HG02763 (cell line): Measurements from ENCODE around the gene RDH14.

ENCODE experiments used
- ATAC-seq: cut with Tn5 transposase; IDR thresholded peaks from one replicate; pipeline ENCODE4 v1.9.1; 2021; ENCODE audit warnings: mild to moderate bottlenecking, moderate library complexity; ENCODE audit not compliant: unreplicated experiment

Gene RDH14

GRCh38 chr2:18560031-18560796 lies at the start of gene RDH14:
Gene RDH14, minus strand, starts transcription at chr2:18560653. Its CDS starts 81 bp downstream, at chr2:18560572.
- peak; percentile 95 for ATAC-seq

DNA sequence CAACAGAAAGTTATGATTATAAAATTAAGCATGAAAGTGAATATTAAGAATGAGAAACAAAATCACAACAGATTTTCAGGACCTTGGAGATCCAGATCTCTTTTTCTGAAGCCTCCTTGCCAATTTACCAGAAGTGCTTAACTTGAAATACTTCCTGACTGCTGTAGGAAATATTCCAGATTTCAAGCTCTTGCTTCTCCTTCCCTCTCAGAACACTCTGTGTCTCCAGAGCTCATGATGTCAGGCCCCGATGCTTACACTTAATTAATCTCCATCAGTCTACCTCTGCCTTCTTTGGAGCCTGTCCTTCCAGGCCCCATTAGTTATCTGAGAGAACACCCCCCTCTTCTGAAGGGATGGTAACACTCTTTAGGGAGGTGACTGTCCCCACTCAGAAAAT lies 49.6 kb upstream of the RDH14 start:
- ATAC-seq, result no peak

DNA sequence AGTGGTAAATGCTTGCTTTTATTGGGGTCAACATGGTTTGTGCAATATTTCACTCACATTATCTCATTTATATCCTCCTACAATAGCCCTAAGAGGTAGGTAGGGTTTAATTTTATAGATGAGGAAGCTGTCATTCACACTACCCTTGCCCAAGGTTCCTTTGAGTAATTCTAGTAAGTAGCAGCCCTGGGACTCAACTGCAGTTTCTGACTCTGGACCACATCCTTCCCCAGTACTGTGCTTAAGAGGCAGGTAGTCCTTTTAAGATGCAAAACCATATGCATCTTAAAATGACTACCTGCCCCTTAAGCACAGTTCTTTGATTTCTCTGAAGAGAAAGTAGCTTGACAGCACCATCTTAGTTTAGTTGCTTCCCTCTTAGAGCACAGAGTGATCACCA lies 44.7 kb upstream of the RDH14 start:
- no peak for ATAC-seq

GRCh38 chr2:18604531-18604885 lies 44.1 kb upstream of the RDH14 start:
- no peak for ATAC-seq

DNA sequence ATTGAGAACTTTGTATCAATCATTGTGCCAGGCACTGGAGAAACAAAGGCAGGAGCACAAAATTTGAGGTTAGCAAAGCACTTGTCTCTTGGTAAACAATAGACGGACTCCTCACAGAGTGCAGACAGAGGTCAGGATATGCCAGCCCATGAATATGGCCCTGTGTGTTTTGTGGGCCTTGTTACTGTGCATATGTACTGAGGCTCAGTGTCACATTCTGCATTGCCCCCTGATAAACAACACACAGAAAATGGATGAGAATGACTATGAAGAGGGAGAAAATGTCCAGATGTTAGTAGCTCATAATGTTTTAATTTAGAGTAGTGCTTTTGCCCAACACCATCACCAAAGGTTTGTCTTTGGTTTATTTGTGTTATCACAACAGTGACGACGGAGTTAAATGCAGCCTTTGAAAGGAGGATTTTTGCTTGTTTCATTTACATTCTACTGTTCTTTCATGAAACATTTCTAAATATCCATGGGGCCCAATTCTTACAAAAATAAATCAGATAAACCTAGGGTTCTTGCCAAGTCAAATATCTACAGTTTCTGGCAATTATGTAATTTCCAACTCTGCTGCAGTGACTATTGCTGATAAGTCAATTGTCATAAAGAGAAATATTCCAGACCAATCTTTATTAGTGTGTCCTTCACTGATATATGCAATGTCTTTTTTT lies 43.5 kb upstream of the RDH14 start:
- no peak for ATAC-seq

GRCh38 chr2:18602298-18602697 lies 41.8 kb upstream of the RDH14 start:
- ATAC-seq, result no peak

- no peak for ATAC-seq
Observed at GRCh38 chr2:18600255-18600613, 39.8 kb upstream of the RDH14 start.

DNA sequence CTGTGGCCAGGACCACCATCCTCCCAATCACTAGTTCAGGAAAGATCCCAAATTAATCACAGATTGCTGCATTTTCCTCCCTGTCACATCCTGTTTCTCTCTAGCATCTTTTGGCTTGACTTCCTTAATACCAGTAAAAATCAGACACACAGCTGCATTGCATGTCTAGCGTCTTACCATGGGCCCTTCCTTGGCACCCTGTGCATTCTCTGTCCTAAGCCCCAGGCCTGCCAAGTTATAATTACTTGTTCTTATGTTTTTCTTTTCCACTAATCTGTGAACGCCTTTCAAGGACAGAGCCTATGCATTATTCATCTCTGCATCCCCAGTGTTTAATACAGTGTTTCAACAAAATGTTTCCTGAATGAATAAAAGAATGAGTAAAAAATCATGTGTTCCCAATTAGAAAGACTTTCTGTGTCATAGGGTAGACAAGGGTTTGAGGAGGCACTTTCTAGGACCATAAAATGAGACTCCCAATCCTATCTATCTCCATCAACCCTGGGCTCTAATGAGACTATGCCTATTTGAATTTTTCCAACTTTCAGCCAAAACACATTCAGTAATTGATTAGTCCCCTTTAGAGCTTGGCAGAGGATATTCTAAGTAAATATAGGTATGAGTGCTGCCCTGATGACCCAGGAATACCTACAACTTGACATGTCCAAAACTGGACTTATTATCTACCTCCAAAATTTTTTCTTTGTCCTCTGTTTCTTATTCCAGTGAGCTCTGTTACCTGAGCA lies 39.2 kb upstream of the RDH14 start:
- no peak for ATAC-seq

DNA sequence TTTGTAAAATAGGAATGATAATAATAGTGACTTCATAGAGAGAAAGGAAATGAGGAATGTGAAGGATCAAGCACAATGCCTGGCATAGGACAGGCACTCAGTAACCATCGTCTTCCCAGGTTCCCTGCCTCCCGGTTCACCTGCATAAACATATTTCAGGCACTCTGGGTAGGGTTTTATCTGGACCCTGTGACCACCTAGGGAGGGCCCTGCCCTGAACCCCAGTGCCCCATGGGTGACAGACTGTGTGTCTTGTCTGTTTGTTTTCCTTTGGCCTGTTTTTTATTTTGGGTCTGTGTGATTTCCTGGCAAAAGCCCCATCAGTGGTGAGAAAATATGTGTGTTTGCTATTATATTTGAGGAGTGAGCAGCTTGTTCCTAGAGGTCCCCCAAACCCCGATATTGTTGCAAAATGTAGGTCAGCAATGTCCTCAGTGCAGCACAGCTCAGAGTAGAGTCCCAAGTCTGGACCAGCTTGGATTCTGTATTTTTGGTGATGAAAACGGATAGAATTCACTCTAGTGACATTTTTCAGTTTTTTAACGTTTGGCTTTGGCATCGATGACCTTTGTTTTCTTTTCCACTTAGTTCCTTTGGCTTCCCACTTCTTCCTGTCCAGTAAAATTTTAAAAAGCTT lies 38.5 kb upstream of the RDH14 start:
- no peak for ATAC-seq

GRCh38 chr2:18597618-18598017 lies 37.2 kb upstream of the RDH14 start:
- no peak for ATAC-seq

- ATAC-seq, result no peak
Observed at GRCh38 chr2:18596993-18597392, 36.5 kb upstream of the RDH14 start.

GRCh38 chr2:18593496-18593895 lies 33.0 kb upstream of the RDH14 start:
- no peak for ATAC-seq

DNA sequence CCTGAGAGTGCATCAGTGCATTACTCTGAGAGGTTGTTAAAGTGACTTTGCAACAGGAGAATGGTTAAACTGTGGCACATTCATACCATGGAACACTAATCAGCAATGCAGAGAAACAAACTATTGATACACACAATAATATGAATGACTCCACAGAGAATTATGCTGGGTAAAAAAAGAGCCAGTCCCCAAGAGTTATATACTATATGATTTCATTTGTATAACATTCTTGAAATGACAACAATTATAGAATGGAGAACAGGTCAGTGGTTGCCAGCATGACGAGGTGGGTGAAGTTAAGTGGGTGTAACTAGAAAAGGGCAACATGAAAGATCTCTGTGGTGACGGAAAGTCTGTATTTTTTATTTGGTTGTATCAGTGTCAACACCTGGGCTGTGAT lies 31.9 kb upstream of the RDH14 start:
- no peak for ATAC-seq

- no peak for ATAC-seq
Observed at GRCh38 chr2:18589354-18589753, 28.9 kb upstream of the RDH14 start, which contains the start of gene NT5C1B. Gene NT5C1B, minus strand, starts transcription at chr2:18589569. Its CDS starts 101 bp downstream, at chr2:18589468.

- ATAC-seq, result no peak
Observed at GRCh38 chr2:18588802-18589201, 28.3 kb upstream of the RDH14 start.

DNA sequence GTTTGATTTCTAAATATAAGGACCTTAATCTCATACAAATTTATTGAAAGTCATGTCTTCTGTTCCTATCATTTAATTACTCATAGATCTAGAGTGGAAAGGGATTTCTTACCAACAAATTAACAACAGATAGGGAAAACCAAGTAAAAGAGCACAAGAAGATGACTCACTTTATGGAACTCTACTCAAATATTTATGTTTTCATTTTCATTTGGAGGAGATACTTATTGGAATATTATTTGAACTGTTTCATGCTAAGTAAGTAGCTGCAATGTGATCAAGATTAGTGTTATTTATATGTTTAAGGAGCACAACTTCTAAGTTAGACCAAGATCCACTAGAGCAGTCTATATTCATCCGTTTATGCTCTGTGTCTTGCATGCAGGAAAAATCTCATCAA lies 27.6 kb upstream of the RDH14 start:
- no peak for ATAC-seq

DNA sequence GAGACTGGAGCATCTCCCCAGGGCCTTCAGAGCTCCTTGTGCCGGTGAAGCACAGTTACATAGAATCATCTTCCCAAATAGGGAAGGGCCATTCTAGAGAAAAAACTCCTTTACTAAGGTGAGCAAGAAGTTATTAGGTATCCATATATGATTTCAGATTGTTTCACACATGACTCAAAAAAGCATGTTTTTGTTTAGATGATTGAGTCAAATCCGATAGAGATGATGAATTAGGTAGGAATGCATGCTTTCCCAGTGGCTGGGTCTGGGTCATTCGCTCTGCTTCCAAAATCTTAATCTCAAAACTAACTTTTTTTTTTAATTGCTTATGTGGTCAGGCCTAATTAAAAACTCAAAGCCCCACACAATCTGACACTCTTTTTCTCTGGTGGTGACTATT lies 25.1 kb upstream of the RDH14 start:
- no peak for ATAC-seq

GRCh38 chr2:18584608-18584954 lies 24.1 kb upstream of the RDH14 start:
- no peak for ATAC-seq

DNA sequence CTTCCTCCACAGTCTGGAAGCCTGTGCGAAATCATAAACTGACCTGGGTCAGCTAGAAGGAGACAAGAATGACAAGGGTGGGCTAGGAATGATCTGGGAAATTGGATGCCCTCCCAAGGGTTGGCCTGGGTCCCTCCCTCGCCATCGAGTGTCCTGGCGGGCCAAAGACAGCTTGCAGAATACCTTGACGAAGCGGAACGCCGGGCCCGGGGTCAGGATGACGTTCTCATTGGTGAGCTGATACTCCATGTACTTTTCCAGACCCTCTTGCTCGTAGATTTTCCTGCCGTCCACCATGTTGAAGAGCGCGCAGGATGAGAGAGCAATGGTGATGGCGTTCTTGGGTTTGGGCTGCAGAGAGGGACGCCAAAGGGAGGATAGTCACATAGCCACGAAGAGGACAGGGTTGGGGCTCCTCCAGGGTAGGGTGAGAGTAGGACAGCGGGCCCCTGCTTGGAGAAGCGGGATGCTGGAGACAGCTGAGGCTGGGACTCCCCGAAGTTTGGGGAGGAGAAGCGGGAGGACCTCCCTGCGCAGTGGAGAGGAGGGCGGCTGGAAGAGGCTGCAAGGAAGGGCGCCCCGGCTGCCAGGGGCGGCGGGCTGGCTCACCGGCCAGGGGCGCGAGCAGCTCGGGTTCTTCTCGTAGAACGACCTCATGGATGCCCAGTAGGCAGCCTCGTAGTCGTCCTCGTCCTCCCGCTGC lies 23.6 kb upstream of the RDH14 start:
- no peak for ATAC-seq

- ATAC-seq, result no peak
Observed at GRCh38 chr2:18580606-18581005, 20.2 kb upstream of the RDH14 start.

DNA sequence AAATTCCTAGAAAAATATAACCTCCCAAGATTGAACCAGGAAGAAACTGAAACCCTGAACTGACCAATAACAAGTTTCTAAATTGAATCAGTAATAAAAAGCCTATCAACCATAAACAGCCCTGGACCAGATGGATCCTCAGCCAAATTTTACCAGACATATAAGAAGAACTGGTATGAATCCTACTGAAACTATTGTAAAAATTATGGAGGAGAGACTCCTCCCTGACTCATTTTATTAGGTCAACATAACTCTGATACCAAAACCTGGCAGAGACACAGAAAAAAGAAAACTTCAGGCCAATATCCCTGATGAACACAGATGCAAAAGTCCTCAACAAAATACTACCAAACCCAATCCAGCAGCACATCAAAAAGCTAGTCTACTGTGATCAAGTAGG lies 17.6 kb upstream of the RDH14 start:
- ATAC-seq, result no peak
